Calu3 (cell line): ENCODE data around the gene LRRK1. TPM values are rescaled to one million over a fixed set of nuclear protein-coding genes. Genes with fewer than 3 reads are reported as not detected.

Experiments
- BruUV-seq: library from RNA; stranded (reverse); fragments of 400-500 nt; replicated peaks from 2 replicates; lab custom pipeline; 2021; lab: Mats Ljungman, UMichigan
- CTCF ChIA-PET: fragments of 300-600 bp; sonication (Branson Sonifier 250); formaldehyde crosslinking; loops from one replicate; lab custom pipeline; 2022; ENCODE audit warnings: antibody characterized with exemption; lab: Charles Lee
- DNase-seq: peaks from one replicate; pipeline ENCODE4 v3.0.0; 2022
- H3K27ac Mint-ChIP-seq: one replicate; pipeline ENCODE4 v1.8.0; 2022; ENCODE audit warnings: mixed read lengths; ENCODE audit not compliant: unreplicated experiment
- H3K27me3 Mint-ChIP-seq: one replicate; pipeline ENCODE4 v1.8.0; 2022; ENCODE audit warnings: mixed read lengths; ENCODE audit not compliant: unreplicated experiment
- H3K36me3 Mint-ChIP-seq: one replicate; pipeline ENCODE4 v1.8.0; 2022; ENCODE audit warnings: mild to moderate bottlenecking, moderate library complexity, mixed read lengths; ENCODE audit not compliant: insufficient read depth, unreplicated experiment
- H3K4me1 Mint-ChIP-seq: one replicate; pipeline ENCODE4 v1.8.0; 2022; ENCODE audit warnings: mild to moderate bottlenecking, low read depth, mixed read lengths; ENCODE audit not compliant: unreplicated experiment
- H3K4me3 Mint-ChIP-seq: one replicate; pipeline ENCODE4 v1.8.0; 2022; ENCODE audit warnings: mild to moderate bottlenecking, low read depth, moderate library complexity, mixed read lengths; ENCODE audit not compliant: unreplicated experiment
- H3K9me3 Mint-ChIP-seq: one replicate; pipeline ENCODE4 v1.8.0; 2022; ENCODE audit warnings: low read depth, mixed read lengths; ENCODE audit not compliant: unreplicated experiment
- CTCF ChIP-seq: fragments of 200-600 bp; IDR thresholded peaks from one replicate; pipeline ENCODE4 v1.8.0; 2022; ENCODE audit warnings: antibody characterized with exemption; ENCODE audit not compliant: unreplicated experiment
- intact Hi-C: fragments of 100-400 bp; cut with micrococcal nuclease; formaldehyde crosslinking; loops from one replicate; pipeline ENCODE4 v1.10.0; 2022; ENCODE audit not compliant: unreplicated experiment
- total RNA-seq: library from RNA; stranded (reverse); gene quantifications from 2 replicates; pipeline ENCODE4 v1.2.3, GENCODE V29; 2022

The LRRK1 gene
- total RNA-seq, 1 experiment from 2014 or later: 21.3 TPM

GRCh38 chr15:101049282-101049681 is 130.1 kb downstream of the LRRK1 start:
- TF ChIP-seq CTCF: no peak
- BruUV-seq: no TSS peak
- H3K4me3 Mint-ChIP-seq: no peak overlapping the region
- intact Hi-C loops: no loop called here
- no peak for DNase-seq
- CTCF ChIA-PET: no interaction called here
- no peaks in the 10 kb centered on the region for H3K27me3 Mint-ChIP-seq
- H3K4me1 Mint-ChIP-seq: no peaks in the 10 kb centered on the region
- H3K36me3 Mint-ChIP-seq: peaks cover 5% of the 10 kb centered on the region
- no peak overlapping the region for H3K27ac Mint-ChIP-seq
- H3K9me3 Mint-ChIP-seq: no peaks in the 10 kb centered on the region

- H3K36me3 Mint-ChIP-seq: peaks cover 5% of the 10 kb centered on the region
- no peak for TF ChIP-seq CTCF
- CTCF ChIA-PET: no interaction called here
- H3K9me3 Mint-ChIP-seq: no peaks in the 10 kb centered on the region
- BruUV-seq: no TSS peak
- no peak overlapping the region for H3K27ac Mint-ChIP-seq
- no peaks in the 10 kb centered on the region for H3K4me1 Mint-ChIP-seq
- no peak overlapping the region for H3K4me3 Mint-ChIP-seq
- no peak for DNase-seq
- intact Hi-C loops: no loop called here
- H3K27me3 Mint-ChIP-seq: no peaks in the 10 kb centered on the region
Measured at GRCh38 chr15:101049856-101050622, 130.9 kb downstream of the LRRK1 start.

- Mint-ChIP-seq H3K4me1 (no peaks in the 10 kb centered on the region), H3K27me3 (no peaks in the 10 kb centered on the region), H3K4me3 (no peak overlapping the region), H3K9me3 (no peaks in the 10 kb centered on the region), H3K36me3 (peaks cover 5% of the 10 kb centered on the region), H3K27ac (no peak overlapping the region)
- no TSS peak for BruUV-seq
- DNase-seq: no peak
- intact Hi-C loops: no loop called here
- no peak for TF ChIP-seq CTCF
- CTCF ChIA-PET: no interaction called here
Measured at GRCh38 chr15:101050623-101051290, 131.6 kb downstream of the LRRK1 start.

GRCh38 chr15:101051291-101052030 is 132.3 kb downstream of the LRRK1 start:
- Mint-ChIP-seq H3K27ac (no peak overlapping the region), H3K36me3 (peaks cover 5% of the 10 kb centered on the region), H3K27me3 (no peaks in the 10 kb centered on the region), H3K4me3 (no peak overlapping the region), H3K4me1 (no peaks in the 10 kb centered on the region), H3K9me3 (no peaks in the 10 kb centered on the region)
- no peak for TF ChIP-seq CTCF
- intact Hi-C loops: no loop called here
- DNase-seq: no peak
- CTCF ChIA-PET: no interaction called here
- BruUV-seq: no TSS peak
